ENCODE measurements around the gene TOP1.
"Not testable (repeated sequence)": the region's sequence is repeated elsewhere in the genome, so short reads cannot be mapped to it uniquely, and the experiment has no call there.

Gene TOP1

GRCh38 chr20:41095110-41095969, 66.7 kb downstream of the TOP1 start:
- H3K36me3 Mint-ChIP-seq (ENCODE audit: low read depth), result peaks cover 62% of the 10 kb centered on the region
- H3K9me3 Mint-ChIP-seq, result no peaks in the 10 kb centered on the region
- DNase-seq (peak; percentile 53), ATAC-seq (peak; percentile 61)
- H3K4me1 Mint-ChIP-seq, result peaks cover 4% of the 10 kb centered on the region
- no peak overlapping the region for H3K4me3 Mint-ChIP-seq
- H3K27me3 Mint-ChIP-seq, result no peaks in the 10 kb centered on the region
- no peak overlapping the region for H3K27ac Mint-ChIP-seq

GRCh38 chr20:41098703-41099250, 70.2 kb downstream of the TOP1 start:
- DNase-seq (no peak), ATAC-seq (no peak)
- H3K9me3 Mint-ChIP-seq, result no peaks in the 10 kb centered on the region
- peaks cover 61% of the 10 kb centered on the region for H3K36me3 Mint-ChIP-seq (ENCODE audit: low read depth)
- H3K27ac Mint-ChIP-seq, result no peak overlapping the region
- no peak overlapping the region for H3K4me3 Mint-ChIP-seq
- no peaks in the 10 kb centered on the region for H3K27me3 Mint-ChIP-seq
- H3K4me1 Mint-ChIP-seq, result peaks cover 4% of the 10 kb centered on the region

- no peak overlapping the region for H3K4me3 Mint-ChIP-seq
- no peaks in the 10 kb centered on the region for H3K27me3 Mint-ChIP-seq
- no peak for ATAC-seq
- H3K36me3 Mint-ChIP-seq (ENCODE audit: low read depth), result peaks cover 63% of the 10 kb centered on the region
- DNase-seq, result no peak
- H3K27ac Mint-ChIP-seq, result no peak overlapping the region
- H3K9me3 Mint-ChIP-seq, result no peaks in the 10 kb centered on the region
- H3K4me1 Mint-ChIP-seq, result peaks cover 2% of the 10 kb centered on the region
Observed at GRCh38 chr20:41100001-41100480, 71.4 kb downstream of the TOP1 start.

- Mint-ChIP-seq H3K36me3 (ENCODE audit: low read depth) (peaks cover 56% of the 10 kb centered on the region), H3K27ac (no peak overlapping the region), H3K4me1 (no peaks in the 10 kb centered on the region), H3K4me3 (no peak overlapping the region), H3K9me3 (no peaks in the 10 kb centered on the region), H3K27me3 (no peaks in the 10 kb centered on the region)
- no peak for DNase-seq
- ATAC-seq, result no peak
Observed at GRCh38 chr20:41101660-41102059, 73.0 kb downstream of the TOP1 start.

- Mint-ChIP-seq H3K36me3 (ENCODE audit: low read depth) (peaks cover 43% of the 10 kb centered on the region), H3K27me3 (no peaks in the 10 kb centered on the region), H3K4me3 (no peak overlapping the region), H3K4me1 (peaks cover 7% of the 10 kb centered on the region), H3K9me3 (no peaks in the 10 kb centered on the region), H3K27ac (no peak overlapping the region)
- DNase-seq (no peak), ATAC-seq (no peak)
Observed at GRCh38 chr20:41108531-41108930, 79.9 kb downstream of the TOP1 start.

GRCh38 chr20:41110012-41110411, 81.4 kb downstream of the TOP1 start:
- H3K4me1 Mint-ChIP-seq, result peaks cover 7% of the 10 kb centered on the region
- no peaks in the 10 kb centered on the region for H3K27me3 Mint-ChIP-seq
- no peak overlapping the region for H3K27ac Mint-ChIP-seq
- no peaks in the 10 kb centered on the region for H3K9me3 Mint-ChIP-seq
- no peak for DNase-seq
- no peak overlapping the region for H3K4me3 Mint-ChIP-seq
- no peak for ATAC-seq
- peaks cover 47% of the 10 kb centered on the region for H3K36me3 Mint-ChIP-seq (ENCODE audit: low read depth)

GRCh38 chr20:41110930-41111577, 82.4 kb downstream of the TOP1 start:
- Mint-ChIP-seq H3K36me3 (ENCODE audit: low read depth) (peaks cover 57% of the 10 kb centered on the region), H3K27me3 (no peaks in the 10 kb centered on the region), H3K4me3 (no peak overlapping the region), H3K27ac (peak overlapping the region; percentile 49), H3K4me1 (peaks cover 7% of the 10 kb centered on the region), H3K9me3 (no peaks in the 10 kb centered on the region)
- no peak for DNase-seq
- ATAC-seq, result peak; percentile 54

GRCh38 chr20:41111578-41111951, 82.9 kb downstream of the TOP1 start:
- ATAC-seq (no peak), DNase-seq (no peak)
- Mint-ChIP-seq H3K4me3 (no peak overlapping the region), H3K27ac (peak overlapping the region; percentile 7), H3K36me3 (ENCODE audit: low read depth) (peaks cover 62% of the 10 kb centered on the region), H3K9me3 (no peaks in the 10 kb centered on the region), H3K4me1 (peaks cover 7% of the 10 kb centered on the region), H3K27me3 (no peaks in the 10 kb centered on the region)

GRCh38 chr20:41116282-41116956, 87.8 kb downstream of the TOP1 start:
- peaks cover 67% of the 10 kb centered on the region for H3K36me3 Mint-ChIP-seq (ENCODE audit: low read depth)
- no peak overlapping the region for H3K27ac Mint-ChIP-seq
- no peak for ATAC-seq

GRCh38 chr20:41118159-41118558, 89.5 kb downstream of the TOP1 start:
- H3K36me3 Mint-ChIP-seq (ENCODE audit: low read depth), result peaks cover 67% of the 10 kb centered on the region
- H3K4me1 Mint-ChIP-seq, DNase-seq, H3K27me3 Mint-ChIP-seq, H3K4me3 Mint-ChIP-seq, ATAC-seq, H3K27ac Mint-ChIP-seq, H3K9me3 Mint-ChIP-seq: not testable (repeated sequence)

More at GRCh38 chr20:41116282-41116956, 87.8 kb downstream of the TOP1 start:
- no peaks in the 10 kb centered on the region for H3K9me3 Mint-ChIP-seq
- no peak overlapping the region for H3K4me3 Mint-ChIP-seq
- peaks cover 3% of the 10 kb centered on the region for H3K4me1 Mint-ChIP-seq
- no peaks in the 10 kb centered on the region for H3K27me3 Mint-ChIP-seq
- no peak for DNase-seq

GRCh38 chr20:41118632-41119031, 90.0 kb downstream of the TOP1 start:
- H3K4me1 Mint-ChIP-seq, result no peaks in the 10 kb centered on the region
- ATAC-seq (no peak), DNase-seq (no peak)
- H3K9me3 Mint-ChIP-seq, result no peaks in the 10 kb centered on the region
- no peak overlapping the region for H3K27ac Mint-ChIP-seq
- H3K4me3 Mint-ChIP-seq, result no peak overlapping the region
- H3K27me3 Mint-ChIP-seq, result no peaks in the 10 kb centered on the region
- peaks cover 65% of the 10 kb centered on the region for H3K36me3 Mint-ChIP-seq (ENCODE audit: low read depth)

GRCh38 chr20:41119614-41120561, 91.3 kb downstream of the TOP1 start:
- no peak for DNase-seq
- H3K27me3 Mint-ChIP-seq, result no peaks in the 10 kb centered on the region
- no peaks in the 10 kb centered on the region for H3K4me1 Mint-ChIP-seq
- H3K4me3 Mint-ChIP-seq, result no peak overlapping the region
- peak overlapping the region; percentile 9 for H3K27ac Mint-ChIP-seq
- H3K9me3 Mint-ChIP-seq, result no peaks in the 10 kb centered on the region
- peaks cover 62% of the 10 kb centered on the region for H3K36me3 Mint-ChIP-seq (ENCODE audit: low read depth)
- no peak for ATAC-seq

- peak overlapping the region; percentile 72 for H3K27ac Mint-ChIP-seq
- no peaks in the 10 kb centered on the region for H3K27me3 Mint-ChIP-seq
- H3K36me3 Mint-ChIP-seq (ENCODE audit: low read depth), result peaks cover 61% of the 10 kb centered on the region
- DNase-seq (no peak), ATAC-seq (no peak)
- H3K4me1 Mint-ChIP-seq, result no peaks in the 10 kb centered on the region
- H3K4me3 Mint-ChIP-seq, result no peak overlapping the region
- H3K9me3 Mint-ChIP-seq, result no peaks in the 10 kb centered on the region
Observed at GRCh38 chr20:41121399-41121798, 92.8 kb downstream of the TOP1 start.

- Mint-ChIP-seq H3K4me3 (no peak overlapping the region), H3K27me3 (no peaks in the 10 kb centered on the region), H3K4me1 (no peaks in the 10 kb centered on the region), H3K27ac (no peak overlapping the region), H3K36me3 (ENCODE audit: low read depth) (peaks cover 65% of the 10 kb centered on the region), H3K9me3 (no peaks in the 10 kb centered on the region)
- DNase-seq, result no peak
- ATAC-seq, result no peak
Observed at GRCh38 chr20:41123631-41124030, 95.0 kb downstream of the TOP1 start.

Measured in activated naive CD8-positive, alpha-beta T cell treated with anti-CD3 and anti-CD28 coated beads, Interleukin-2, amount 50 U/mL, for 24 hours (primary cell).